ENCODE data around the gene GNAI2.

The GNAI2 gene

GRCh38 chr3:50297896-50298725, 62.1 kb downstream of the GNAI2 start:
- TF ChIP-seq ZFX (IDR thresholded peaks at IDR 0.05; ENCODE audit: borderline replicate concordance), result no peak
- TF ChIP-seq, protein P1, sequence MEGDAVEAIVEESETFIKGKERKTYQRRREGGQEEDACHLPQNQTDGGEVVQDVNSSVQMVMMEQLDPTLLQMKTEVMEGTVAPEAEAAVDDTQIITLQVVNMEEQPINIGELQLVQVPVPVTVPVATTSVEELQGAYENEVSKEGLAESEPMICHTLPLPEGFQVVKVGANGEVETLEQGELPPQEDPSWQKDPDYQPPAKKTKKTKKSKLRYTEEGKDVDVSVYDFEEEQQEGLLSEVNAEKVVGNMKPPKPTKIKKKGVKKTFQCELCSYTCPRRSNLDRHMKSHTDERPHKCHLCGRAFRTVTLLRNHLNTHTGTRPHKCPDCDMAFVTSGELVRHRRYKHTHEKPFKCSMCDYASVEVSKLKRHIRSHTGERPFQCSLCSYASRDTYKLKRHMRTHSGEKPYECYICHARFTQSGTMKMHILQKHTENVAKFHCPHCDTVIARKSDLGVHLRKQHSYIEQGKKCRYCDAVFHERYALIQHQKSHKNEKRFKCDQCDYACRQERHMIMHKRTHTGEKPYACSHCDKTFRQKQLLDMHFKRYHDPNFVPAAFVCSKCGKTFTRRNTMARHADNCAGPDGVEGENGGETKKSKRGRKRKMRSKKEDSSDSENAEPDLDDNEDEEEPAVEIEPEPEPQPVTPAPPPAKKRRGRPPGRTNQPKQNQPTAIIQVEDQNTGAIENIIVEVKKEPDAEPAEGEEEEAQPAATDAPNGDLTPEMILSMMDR (IDR thresholded peaks at IDR 0.05), result no peak
- H3K27ac ChIP-seq, result peak overlapping the region; percentile 96

GRCh38 chr3:50298836-50299637, 63.0 kb downstream of the GNAI2 start, which contains the start of the genes HYAL3 and NAA80:
Gene HYAL3 (minus strand): TSS chr3:50299405. CDS start chr3:50295602, 3,803 bp downstream.
Gene NAA80 (minus strand): TSS chr3:50299405. CDS start chr3:50297463, 1,942 bp downstream.
- H3K27ac ChIP-seq, result peak within 1 kb of the TSS; percentile 96
- TF ChIP-seq, protein P1 (IDR thresholded peaks at IDR 0.05), result peak; percentile 58
- no peak for TF ChIP-seq ZFX (IDR thresholded peaks at IDR 0.05; ENCODE audit: borderline replicate concordance)

DNA sequence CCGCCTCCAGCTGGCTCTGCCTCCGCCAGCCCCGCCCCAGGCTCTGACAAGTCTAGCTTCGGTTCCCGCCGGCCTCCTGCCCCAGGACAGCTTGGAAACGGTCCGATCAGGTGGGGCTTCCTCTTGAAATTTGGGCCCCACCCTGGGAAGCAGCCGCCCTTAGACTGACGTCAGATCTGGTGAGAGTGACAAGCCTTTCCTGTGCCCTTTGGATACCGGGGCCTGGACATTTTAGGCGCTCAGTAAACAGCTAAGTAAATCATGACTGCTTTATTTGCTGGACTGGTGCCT, 63.6 kb downstream of the GNAI2 start:
- H3K27ac ChIP-seq, result peak overlapping the region; percentile 96
- no peak for TF ChIP-seq ZFX (IDR thresholded peaks at IDR 0.05; ENCODE audit: borderline replicate concordance)
- TF ChIP-seq, protein P1 (IDR thresholded peaks at IDR 0.05), result no peak

DNA sequence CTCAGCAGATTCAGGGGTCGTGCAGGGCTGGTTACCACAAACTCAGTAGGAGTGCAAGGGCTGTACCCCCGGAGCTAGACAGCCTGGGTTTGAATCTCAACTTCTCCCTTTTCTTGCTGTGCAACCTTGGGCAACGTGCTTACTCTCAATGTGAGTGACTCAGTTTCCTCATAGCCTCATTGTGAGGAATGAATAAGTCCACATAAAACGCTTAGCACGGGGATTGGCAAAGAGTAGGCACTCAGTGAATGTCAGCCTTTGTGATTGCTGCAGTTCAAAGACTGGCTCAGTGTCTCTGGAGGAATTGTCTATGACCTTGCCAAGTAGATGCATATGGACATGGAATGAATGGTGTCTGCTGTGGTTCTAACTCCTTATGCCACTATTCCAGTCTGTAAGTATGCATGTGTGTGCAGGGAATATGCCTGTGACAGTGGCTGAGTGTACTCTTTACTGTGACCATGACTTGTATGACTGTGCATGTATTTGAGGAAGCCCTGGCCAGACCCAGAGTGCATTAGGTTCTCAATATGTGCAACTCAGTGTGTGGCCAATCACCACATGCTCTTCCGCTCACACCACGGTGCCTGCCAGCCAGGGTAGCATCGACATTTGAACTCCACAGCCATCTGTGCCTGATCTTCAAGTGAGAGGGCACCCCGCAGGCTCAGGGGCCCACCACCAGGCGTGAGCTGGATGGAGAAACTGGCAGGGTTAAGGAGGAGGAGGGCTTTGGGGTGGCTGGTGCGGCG, 64.1 kb downstream of the GNAI2 start:
- no peak for TF ChIP-seq ZFX (IDR thresholded peaks at IDR 0.05; ENCODE audit: borderline replicate concordance)
- TF ChIP-seq, protein P1 (IDR thresholded peaks at IDR 0.05), result no peak
- H3K27ac ChIP-seq, result peak overlapping the region; percentile 96

DNA sequence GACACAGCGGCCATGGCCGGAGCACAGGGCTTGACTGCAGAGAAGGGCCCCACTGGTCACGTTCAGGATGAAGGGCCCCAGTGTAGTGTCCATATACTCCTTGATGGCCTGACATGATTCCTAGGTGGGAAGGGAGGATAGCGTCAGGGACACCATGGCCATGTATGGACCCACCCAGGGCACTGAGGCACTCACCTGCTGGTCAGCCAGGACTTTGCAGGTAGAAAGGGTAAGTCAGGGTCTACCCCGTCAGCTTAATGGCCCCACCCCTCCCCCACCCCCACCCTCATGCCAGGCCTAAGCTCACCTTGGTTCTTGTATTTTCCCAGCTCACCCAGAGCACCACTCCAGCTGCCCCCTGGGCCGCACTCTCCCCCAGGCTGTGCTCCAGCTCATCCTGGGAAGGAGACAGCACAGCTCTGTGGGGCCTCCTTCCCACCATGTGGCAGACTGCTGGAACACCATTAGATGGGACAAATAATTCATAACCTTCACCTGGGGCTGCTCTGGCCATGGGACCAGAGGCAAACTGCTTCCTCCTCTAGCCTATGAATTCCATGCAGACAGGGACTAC, 64.8 kb downstream of the GNAI2 start:
- peak overlapping the region; percentile 96 for H3K27ac ChIP-seq
- TF ChIP-seq, protein P1 (IDR thresholded peaks at IDR 0.05), result no peak
- no peak for TF ChIP-seq ZFX (IDR thresholded peaks at IDR 0.05; ENCODE audit: borderline replicate concordance)

GRCh38 chr3:50302095-50303012, 66.3 kb downstream of the GNAI2 start:
- no peak for TF ChIP-seq ZFX (IDR thresholded peaks at IDR 0.05; ENCODE audit: borderline replicate concordance)
- TF ChIP-seq, protein P1 (IDR thresholded peaks at IDR 0.05), result no peak
- peak overlapping the region; percentile 38; the same call in 1 of the 2 replicates for H3K27ac ChIP-seq
